Keratinocyte (primary cell): ENCODE data around the gene HPD. TPM values are rescaled to one million over a fixed set of nuclear protein-coding genes. Genes with fewer than 3 reads are reported as not detected.

Experiments
- DNase-seq: peaks from one replicate; pipeline ENCODE4 v3.0.0-alpha.2; 2011; ENCODE audit warnings: low read depth, missing footprints, low spot score
- FAIRE-seq: peaks from 2 replicates; lab custom pipeline; 2011; peaks lifted over from hg19 to GRCh38; lab: Jason Lieb, UNC
- H2AFZ ChIP-seq: 2 replicates; pipeline ENCODE4 v1.6.0; 2012; ENCODE audit warnings: low read length, control low read depth, inconsistent platforms; ENCODE audit not compliant: control insufficient read depth
- H3K27ac ChIP-seq: 2 replicates; pipeline ENCODE4 v1.5.1; 2011; ENCODE audit warnings: low read length; ENCODE audit not compliant: control insufficient read depth, insufficient read depth
- H3K27me3 ChIP-seq: 3 replicates; pipeline ENCODE4 v1.6.0; 2011; ENCODE audit warnings: low read length; ENCODE audit not compliant: control insufficient read depth, insufficient read depth; ENCODE audit errors: extremely low read depth
- H3K36me3 ChIP-seq, 2 experiments: 2 replicates in 1 of 2; 3 replicates in 1 of 2; pipeline ENCODE4 v1.5.1; 2011; ENCODE audit warnings: low read length in 2 of 2, mild to moderate bottlenecking in 1 of 2; ENCODE audit not compliant: control insufficient read depth in 2 of 2, insufficient read depth in 2 of 2; ENCODE audit errors: extremely low read depth in 1 of 2
- H3K4me1 ChIP-seq: 3 replicates; pipeline ENCODE4 v1.5.1; 2011; ENCODE audit warnings: low read length; ENCODE audit not compliant: control insufficient read depth, insufficient read depth; ENCODE audit errors: extremely low read depth
- H3K4me2 ChIP-seq: 3 replicates; pipeline ENCODE4 v1.6.0; 2011; ENCODE audit warnings: low read depth, low read length; ENCODE audit not compliant: control insufficient read depth, insufficient read depth; ENCODE audit errors: extremely low read depth
- H3K4me3 ChIP-seq, 3 experiments: fragments of 200-600 bp in 1 of 3; sonication (generic) in 1 of 3; 2 replicates in 2 of 3; 3 replicates in 1 of 3; pipeline ENCODE4 v1.5.1; 2011 to 2016; ENCODE audit warnings: low read length in 3 of 3, mild to moderate bottlenecking in 3 of 3, control low read depth in 2 of 3, inconsistent platforms in 1 of 3, low read depth in 1 of 3, mixed read lengths in 1 of 3, mixed run types in 1 of 3, moderate library complexity in 1 of 3; ENCODE audit not compliant: control insufficient read depth in 2 of 3, insufficient read depth in 2 of 3; ENCODE audit errors: extremely low read depth in 1 of 3
- H3K79me2 ChIP-seq: 2 replicates; pipeline ENCODE4 v1.6.0; 2012; ENCODE audit warnings: low read length; ENCODE audit not compliant: control insufficient read depth, insufficient read depth
- H3K9ac ChIP-seq: 3 replicates; pipeline ENCODE4 v1.6.0; 2011; ENCODE audit warnings: low read length; ENCODE audit not compliant: control insufficient read depth, insufficient read depth; ENCODE audit errors: extremely low read depth
- H3K9me1 ChIP-seq: 3 replicates; pipeline ENCODE4 v1.6.0; 2011; ENCODE audit warnings: low read length; ENCODE audit not compliant: control insufficient read depth, insufficient read depth; ENCODE audit errors: extremely low read depth
- H3K9me3 ChIP-seq: 2 replicates; pipeline ENCODE4 v1.5.1; 2012; ENCODE audit warnings: low read depth, low read length; ENCODE audit not compliant: control insufficient read depth
- H4K20me1 ChIP-seq: 3 replicates; pipeline ENCODE4 v1.6.0; 2011; ENCODE audit warnings: low read length; ENCODE audit not compliant: control insufficient read depth, insufficient read depth; ENCODE audit errors: extremely low read depth
- EZH2 ChIP-seq: IDR thresholded peaks from one replicate; pipeline ENCODE4 v1.6.1; 2012; ENCODE audit warnings: inconsistent platforms, mild to moderate bottlenecking, low read length, moderate library complexity
- dilution Hi-C: fragments of 300-500 bp; cut with MboI; formaldehyde crosslinking; loops from one replicate; pipeline ENCODE4 v1.7.0; 2020; ENCODE audit warnings: low sequenced_read_pairs; ENCODE audit not compliant: extremely low pct_ligation_motif_present
- polyA minus RNA-seq, 3 experiments: library from RNA; depleted of rRNA, polyadenylated mRNA; stranded (reverse); fragments of >200 nt; gene quantifications; 1 replicate in 1 of 3; 2 replicates in 1 of 3; 3 replicates in 1 of 3; pipeline ENCODE4 v1.2.3, GENCODE V29; 2011
- polyA plus RNA-seq, 5 experiments: library from polyadenylated mRNA; depleted of rRNA in 3 of 5; stranded (reverse) in 3 of 5; stranded (forward) in 1 of 5; unstranded in 1 of 5; fragments of >200 nt; gene quantifications; 1 replicate in 1 of 5; 2 replicates in 3 of 5; 3 replicates in 1 of 5; pipeline versions ENCODE4 v1.2.1 to v1.2.3, GENCODE V29; 2011 to 2012; ENCODE audit warnings: missing spikeins in 2 of 5, low read depth in 1 of 5, low replicate concordance in 1 of 5
- TF ChIP-seq, protein P1 (sequence below), 3 experiments: IDR thresholded peaks in 1 of 3; conservative IDR thresholded peaks in 1 of 3; optimal IDR thresholded peaks in 1 of 3; 2 replicates in 2 of 3; 3 replicates in 1 of 3; pipeline versions ENCODE3 to v1.5.1; 2011; ENCODE audit warnings: low read length in 3 of 3, mild to moderate bottlenecking in 3 of 3, moderate library complexity in 2 of 3, control low read depth in 1 of 3, inconsistent platforms in 1 of 3; ENCODE audit not compliant: insufficient read depth in 2 of 3; ENCODE audit errors: extremely low read depth in 1 of 3

The HPD gene
- polyA plus RNA-seq = not detected in 3 replicates
- not detected for polyA plus RNA-seq (2011; ENCODE audit: low read depth)
- polyA plus RNA-seq (2011; cell fraction: cytosol; rRNA removed) = not detected in 2 replicates
- polyA plus RNA-seq (2011; cell fraction: nucleus; rRNA removed) = not detected in 2 replicates
- polyA plus RNA-seq (2012; ENCODE audit: low replicate concordance) = not detected in 2 replicates
- polyA minus RNA-seq = not detected in 3 replicates
- polyA minus RNA-seq (2011; cell fraction: cytosol; rRNA and poly(A)+ RNA removed) = not detected
- polyA minus RNA-seq (2011; cell fraction: nucleus; rRNA and poly(A)+ RNA removed) = not detected in 2 replicates

DNA sequence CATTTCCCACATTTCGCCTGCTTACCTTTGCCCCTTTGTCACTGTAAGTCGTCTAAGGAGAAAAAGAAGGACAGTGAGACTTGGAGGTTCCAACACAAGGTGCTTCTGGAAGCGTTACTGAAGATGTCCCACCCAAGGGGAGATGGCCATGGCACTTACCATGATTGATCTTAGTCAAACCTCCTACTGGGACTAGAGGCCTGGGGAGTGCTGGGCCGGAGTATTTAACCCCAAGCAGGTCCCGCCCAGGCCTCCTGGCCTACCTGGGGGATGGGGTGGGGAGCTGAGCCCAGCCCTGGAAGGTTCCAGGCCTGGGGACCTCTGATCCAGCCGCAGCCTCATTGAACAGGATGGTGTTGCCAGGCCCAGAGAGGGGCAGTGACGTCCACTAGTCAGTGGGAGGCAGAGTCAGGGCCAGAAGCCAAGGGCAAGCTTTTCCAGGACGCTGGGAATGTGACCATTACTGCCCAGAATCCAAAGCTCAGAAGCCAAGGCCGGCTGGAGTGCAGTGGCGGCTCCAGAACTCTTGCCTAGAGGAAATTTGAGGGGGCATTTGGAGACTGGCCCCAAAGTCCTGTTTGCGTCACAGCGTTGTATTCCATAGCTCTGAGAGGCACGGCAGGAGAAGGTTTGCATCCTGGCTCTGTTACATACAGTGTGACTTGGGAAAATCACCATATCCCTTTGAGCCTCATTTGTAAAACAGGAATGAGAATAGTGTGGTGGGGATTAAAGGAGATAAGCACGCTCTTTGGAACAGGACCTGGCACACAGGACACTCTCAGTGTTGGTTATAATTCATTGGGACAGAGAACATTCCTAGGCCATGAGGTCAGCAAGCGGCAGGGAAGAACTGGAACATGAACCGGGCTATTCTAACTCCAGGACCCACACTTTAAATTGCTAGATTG, at the start of gene HPD:
Gene HPD (minus strand): TSS at position 198 of the 911 bp plus-strand sequence. CDS start 36 bp downstream, at position 162.
- TF ChIP-seq EZH2 = no peak
- TF ChIP-seq, protein P1, sequence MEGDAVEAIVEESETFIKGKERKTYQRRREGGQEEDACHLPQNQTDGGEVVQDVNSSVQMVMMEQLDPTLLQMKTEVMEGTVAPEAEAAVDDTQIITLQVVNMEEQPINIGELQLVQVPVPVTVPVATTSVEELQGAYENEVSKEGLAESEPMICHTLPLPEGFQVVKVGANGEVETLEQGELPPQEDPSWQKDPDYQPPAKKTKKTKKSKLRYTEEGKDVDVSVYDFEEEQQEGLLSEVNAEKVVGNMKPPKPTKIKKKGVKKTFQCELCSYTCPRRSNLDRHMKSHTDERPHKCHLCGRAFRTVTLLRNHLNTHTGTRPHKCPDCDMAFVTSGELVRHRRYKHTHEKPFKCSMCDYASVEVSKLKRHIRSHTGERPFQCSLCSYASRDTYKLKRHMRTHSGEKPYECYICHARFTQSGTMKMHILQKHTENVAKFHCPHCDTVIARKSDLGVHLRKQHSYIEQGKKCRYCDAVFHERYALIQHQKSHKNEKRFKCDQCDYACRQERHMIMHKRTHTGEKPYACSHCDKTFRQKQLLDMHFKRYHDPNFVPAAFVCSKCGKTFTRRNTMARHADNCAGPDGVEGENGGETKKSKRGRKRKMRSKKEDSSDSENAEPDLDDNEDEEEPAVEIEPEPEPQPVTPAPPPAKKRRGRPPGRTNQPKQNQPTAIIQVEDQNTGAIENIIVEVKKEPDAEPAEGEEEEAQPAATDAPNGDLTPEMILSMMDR (optimal IDR thresholded peaks at IDR 0.05 in 1 of 3, IDR thresholded peaks at IDR 0.05 in 1 of 3, conservative IDR thresholded peaks at IDR 0.05 in 1 of 3; ENCODE audit: extremely low read depth in 1 of 3, insufficient read depth in 2 of 3, low read length in 3 of 3) = no peak
- FAIRE-seq (no peak), DNase-seq (no peak)
- H3K36me3 ChIP-seq = no peaks in the 10 kb centered on the region
- H3K9ac ChIP-seq = no peak within 1 kb of the TSS
- H3K9me1 ChIP-seq = no peaks in the 10 kb centered on the region
- no peaks in the 10 kb centered on the region for H3K27me3 ChIP-seq
- no peaks in the 10 kb centered on the region for H3K9me3 ChIP-seq
- H3K79me2 ChIP-seq = no peaks in the 10 kb centered on the region
- dilution Hi-C loops = no loop called here
- no peak within 1 kb of the TSS for H3K4me3 ChIP-seq
- H3K27ac ChIP-seq = no peak within 1 kb of the TSS
- no peaks in the 10 kb centered on the region for H4K20me1 ChIP-seq
- H3K4me2 ChIP-seq = no peak within 1 kb of the TSS
- peaks cover 6% of the 10 kb centered on the region for H3K4me1 ChIP-seq
- no peak within 1 kb of the TSS for H2AFZ ChIP-seq

DNA sequence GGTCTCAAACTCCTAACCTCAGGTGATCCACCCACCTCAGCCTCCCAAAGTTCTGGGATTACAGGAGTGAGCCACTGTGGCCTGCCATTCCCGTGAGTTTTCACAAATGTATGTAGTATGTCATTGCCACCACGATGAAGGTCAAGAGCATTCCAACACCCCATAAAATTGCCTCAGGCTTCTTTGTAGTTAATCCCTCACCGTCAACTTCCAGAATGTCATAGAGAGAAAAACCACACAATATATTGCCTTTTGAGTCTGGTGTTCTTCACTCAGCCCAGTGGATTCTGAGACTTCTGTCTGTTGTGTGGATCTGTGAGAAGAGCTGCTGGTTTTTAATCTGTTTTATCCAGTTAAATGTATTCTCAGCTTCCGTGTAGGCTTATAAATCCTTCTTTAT, 47.1 kb upstream of the HPD start:
- no peaks in the 10 kb centered on the region for H3K9me1 ChIP-seq
- TF ChIP-seq, protein P1 (optimal IDR thresholded peaks at IDR 0.05 in 1 of 3, IDR thresholded peaks at IDR 0.05 in 1 of 3, conservative IDR thresholded peaks at IDR 0.05 in 1 of 3; ENCODE audit: extremely low read depth in 1 of 3, insufficient read depth in 2 of 3, low read length in 3 of 3) = no peak
- no peak for TF ChIP-seq EZH2
- no peaks in the 10 kb centered on the region for H3K9me3 ChIP-seq
- no peak overlapping the region for H2AFZ ChIP-seq
- H3K9ac ChIP-seq = no peak overlapping the region
- H4K20me1 ChIP-seq = no peaks in the 10 kb centered on the region
- peaks cover 31 to 40% of the 10 kb centered on the region in 2 experiments for H3K36me3 ChIP-seq
- no peak overlapping the region for H3K4me3 ChIP-seq
- no peak for DNase-seq
- H3K27me3 ChIP-seq = no peaks in the 10 kb centered on the region
- peaks cover 4% of the 10 kb centered on the region for H3K79me2 ChIP-seq
- no peak overlapping the region for H3K4me2 ChIP-seq
- dilution Hi-C loops = no loop called here
- H3K4me1 ChIP-seq = no peaks in the 10 kb centered on the region
- H3K27ac ChIP-seq = no peak overlapping the region
- FAIRE-seq = no peak
